Fibroblast of lung (primary cell): Measurements from ENCODE around the gene TSPAN9.

Experiments used
- CTCF ChIP-seq, 2 donors: IDR thresholded peaks in 1 of 2; conservative IDR thresholded peaks in 1 of 2; 1 replicate in 1 of 2; 2 replicates in 1 of 2; pipeline ENCODE4 v1.5.1; 2011 to 2012; ENCODE audit warnings: low read length in 2 of 2, control low read depth in 1 of 2, inconsistent platforms in 1 of 2, low read depth in 1 of 2, mild to moderate bottlenecking in 1 of 2
- EZH2 ChIP-seq: IDR thresholded peaks from 2 replicates; pipeline ENCODE4 v1.5.1; 2012; ENCODE audit warnings: low read length, control low read depth, mild to moderate bottlenecking; ENCODE audit errors: missing control alignments

DNA sequence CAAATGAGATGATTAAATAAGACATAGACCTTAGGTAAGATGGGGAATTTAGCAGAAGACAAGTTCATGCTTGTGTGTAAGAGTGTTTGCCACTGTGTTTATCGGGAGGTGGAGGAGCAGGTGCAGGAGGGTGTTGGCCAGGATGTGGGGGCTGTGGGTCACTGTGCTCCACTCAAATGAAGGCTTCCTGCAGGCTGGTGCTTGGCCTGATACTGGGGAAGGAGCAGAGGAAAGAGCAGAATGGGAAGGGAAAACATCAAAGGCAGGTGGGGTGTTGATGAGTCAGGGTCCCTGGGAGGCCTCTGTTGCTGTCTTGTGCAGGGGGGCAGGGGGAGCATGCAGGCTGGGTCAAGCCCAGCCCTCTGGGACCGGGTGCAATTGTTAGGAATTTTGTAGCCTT, 126.5 kb downstream of the TSPAN9 start:
- TF ChIP-seq EZH2 (no peak), CTCF (conservative IDR thresholded peaks at IDR 0.05 in 1 of 2, IDR thresholded peaks at IDR 0.05 in 1 of 2; ENCODE audit: low read depth in 1 of 2, low read length in 2 of 2) (no peak)
